Kidney (tissue), 14 donors: Measurements from ENCODE around the gene FNTB. TPM values are rescaled to one million over a fixed set of nuclear protein-coding genes. Genes with fewer than 3 reads are reported as not detected.

Experiments used
- DNase-seq, 5 donors: peaks; one replicate each; pipeline ENCODE4 v3.0.0-alpha.2; 2013 to 2020
- FAIRE-seq: peaks from 2 replicates; lab custom pipeline; 2012; peaks lifted over from hg19 to GRCh38; lab: Jason Lieb, UNC
- H3K27ac ChIP-seq, 2 donors: one replicate each; pipeline ENCODE4 v1.7.0; 2013; ENCODE audit warnings: low read depth in 2 of 2, low read length in 2 of 2, inconsistent platforms in 1 of 2
- H3K27me3 ChIP-seq: one replicate; pipeline ENCODE4 v1.7.1; 2013; ENCODE audit warnings: low read length, inconsistent platforms; ENCODE audit not compliant: control insufficient read depth, insufficient read depth
- H3K36me3 ChIP-seq, 3 donors: one replicate each; pipeline versions ENCODE4 v1.7.0 to v1.7.1; 2013; ENCODE audit warnings: low read length in 3 of 3, control low read depth in 1 of 3, inconsistent platforms in 1 of 3; ENCODE audit not compliant: insufficient read depth in 3 of 3, control insufficient read depth in 2 of 3
- H3K4me1 ChIP-seq, 3 donors: one replicate each; pipeline versions ENCODE4 v1.7.0 to v1.7.1; 2013; ENCODE audit warnings: low read length in 3 of 3, inconsistent platforms in 1 of 3, low read depth in 1 of 3; ENCODE audit not compliant: control insufficient read depth in 2 of 3, insufficient read depth in 2 of 3
- H3K4me3 ChIP-seq, 3 donors: one replicate each; pipeline versions ENCODE4 v1.7.0 to v1.8.1; 2013; ENCODE audit warnings: low read length in 3 of 3, control low read depth in 1 of 3, inconsistent platforms in 1 of 3
- H3K9ac ChIP-seq, 3 donors: one replicate each; pipeline versions ENCODE4 v1.7.0 to v1.7.1; 2013; ENCODE audit warnings: low read length in 3 of 3, control low read depth in 1 of 3, inconsistent platforms in 1 of 3
- H3K9me3 ChIP-seq, 3 donors: one replicate each; pipeline versions ENCODE4 v1.7.0 to v1.7.1; 2013; ENCODE audit warnings: low read length in 3 of 3, control low read depth in 1 of 3, inconsistent platforms in 1 of 3; ENCODE audit not compliant: control insufficient read depth in 2 of 3, insufficient read depth in 1 of 3
- CTCF ChIP-seq: IDR thresholded peaks from 3 replicates; pipeline ENCODE4 v1.5.1; 2012; ENCODE audit warnings: mild to moderate bottlenecking, moderate library complexity, borderline replicate concordance; ENCODE audit not compliant: insufficient read depth; ENCODE audit errors: extremely low read depth
- intact Hi-C: fragments of 100-400 bp; cut with DNase I; formaldehyde crosslinking; loops from one replicate; pipeline ENCODE4 v1.11.1; 2022
- polyA plus RNA-seq: library from polyadenylated mRNA; stranded (reverse); fragments of 350-450 nt; fragmentation: Illumina TruSeq; extraction: RNeasy Lipid Tissue Mini Kit (QIAGEN cat#74804); gene quantifications from one replicate; pipeline ENCODE4 v1.2.3, GENCODE V29; 2014; ENCODE audit warnings: low read depth, low replicate concordance; ENCODE audit not compliant: insufficient read depth
- total RNA-seq: library from RNA; stranded (reverse); fragmentation: NEBNext Ultra II Directional; extraction: Animal tissue kit (Norgen Biotek cat#: 25700); gene quantifications from one replicate; pipeline ENCODE4 v1.2.1, GENCODE V29; 2021
- donor health status: control.
- donor health status: control.
- donor health status: control.
- donor health status: control.
- donor health status: control.
- donor health status: DM: yes; HTN: yes; CAD: no.
- donor health status: Normal renal cell carcinoma (clear cell type).

Gene FNTB
- total and polyA plus RNA-seq, 2 donors from 2014 or later, result 13.6 to 15.0 TPM

GRCh38 chr14:65044596-65044959, 57.9 kb downstream of the FNTB start:
- Histone ChIP-seq H3K4me1 (no peaks in the 10 kb centered on the region), H3K27me3 (no peaks in the 10 kb centered on the region), H3K9me3 (no peaks in the 10 kb centered on the region), H3K9ac (no peak overlapping the region), H3K36me3 (peaks cover 0 to 15% (median 11%) of the 10 kb centered on the region in 3 donors), H3K4me3 (no peak overlapping the region), H3K27ac (no peak overlapping the region)
- DNase-seq, result no peak
- intact Hi-C loops, result no loop called here
- TF ChIP-seq CTCF, result no peak
- no peak for FAIRE-seq

GRCh38 chr14:65045006-65045405, 58.3 kb downstream of the FNTB start:
- FAIRE-seq, result no peak
- no peak overlapping the region for H3K9ac ChIP-seq
- H3K4me1 ChIP-seq, result no peaks in the 10 kb centered on the region
- no peak overlapping the region for H3K27ac ChIP-seq
- intact Hi-C loops, result no loop called here
- peaks cover 0 to 15% (median 11%) of the 10 kb centered on the region in 3 donors for H3K36me3 ChIP-seq
- TF ChIP-seq CTCF, result no peak
- H3K9me3 ChIP-seq, result no peaks in the 10 kb centered on the region
- H3K4me3 ChIP-seq, result no peak overlapping the region
- DNase-seq, result no peak
- no peaks in the 10 kb centered on the region for H3K27me3 ChIP-seq

- FAIRE-seq, result no peak
- TF ChIP-seq CTCF, result no peak
These were observed 59.0 kb downstream of the FNTB start for GRCh38 chr14:65045709-65046108.

GRCh38 chr14:65052832-65053231, 66.1 kb downstream of the FNTB start:
- H3K36me3 ChIP-seq, result peaks cover 4 to 7% (median 5%) of the 10 kb centered on the region in 3 donors
- H3K9me3 ChIP-seq, result no peaks in the 10 kb centered on the region
- intact Hi-C loops, result no loop called here
- no peaks in the 10 kb centered on the region for H3K4me1 ChIP-seq
- TF ChIP-seq CTCF, result no peak
- no peak overlapping the region for H3K9ac ChIP-seq
- FAIRE-seq (no peak), DNase-seq (no peak)
- H3K27me3 ChIP-seq, result no peaks in the 10 kb centered on the region
- no peak overlapping the region for H3K27ac ChIP-seq
- H3K4me3 ChIP-seq, result no peak overlapping the region

More at GRCh38 chr14:65045709-65046108, 59.0 kb downstream of the FNTB start:
- DNase-seq, result no peak
- H3K36me3 ChIP-seq, result peaks cover 0 to 15% (median 11%) of the 10 kb centered on the region in 3 donors
- no peaks in the 10 kb centered on the region for H3K4me1 ChIP-seq
- H3K9ac ChIP-seq, result no peak overlapping the region
- no peaks in the 10 kb centered on the region for H3K9me3 ChIP-seq
- intact Hi-C loops, result no loop called here
- H3K27me3 ChIP-seq, result no peaks in the 10 kb centered on the region
- no peak overlapping the region for H3K27ac ChIP-seq
- H3K4me3 ChIP-seq, result no peak overlapping the region
